ENCODE data around the gene BMP5. TPM values are rescaled to one million over a fixed set of nuclear protein-coding genes. Genes with fewer than 3 reads are reported as not detected.

Gene BMP5
- total and polyA plus RNA-seq, 10 of the 15 experiments (the other 5 are each of a cell fraction or from before 2014, with no cell fraction given): not detected

DNA sequence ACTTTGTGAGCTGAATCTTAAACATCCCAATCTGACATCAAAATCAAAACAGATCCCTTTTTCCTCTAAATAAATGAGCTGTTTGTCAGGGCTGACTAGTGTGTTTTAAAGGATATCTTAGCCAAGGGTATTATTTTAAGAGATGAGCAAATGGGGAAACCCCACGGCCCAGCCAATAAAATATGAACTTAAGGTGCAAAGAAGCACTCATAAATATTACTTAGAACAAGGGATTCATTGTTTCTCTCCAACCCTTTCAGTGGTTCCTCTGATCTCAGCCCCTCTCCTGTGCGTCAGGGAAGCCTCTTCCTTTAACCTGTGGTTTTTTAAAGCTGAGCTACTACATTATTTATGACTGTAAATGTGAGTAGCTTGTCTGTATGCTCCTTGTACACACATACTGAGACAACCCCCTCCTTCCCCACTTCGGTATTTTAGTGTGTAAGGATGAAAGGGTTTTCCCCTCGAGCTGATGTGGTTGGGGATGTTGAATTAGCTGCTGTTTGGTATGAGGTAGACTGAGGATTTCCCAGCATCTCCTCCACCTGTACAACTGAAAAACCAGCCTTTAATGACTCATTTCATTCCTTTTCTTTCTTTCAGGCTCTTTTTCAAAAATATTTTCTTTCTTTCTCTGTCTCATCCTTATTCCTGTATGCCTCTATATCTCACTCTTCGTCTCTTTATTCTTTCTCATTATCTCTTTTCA, 6.5 kb downstream of the BMP5 start (continued):
- TF ChIP-seq, protein P1, sequence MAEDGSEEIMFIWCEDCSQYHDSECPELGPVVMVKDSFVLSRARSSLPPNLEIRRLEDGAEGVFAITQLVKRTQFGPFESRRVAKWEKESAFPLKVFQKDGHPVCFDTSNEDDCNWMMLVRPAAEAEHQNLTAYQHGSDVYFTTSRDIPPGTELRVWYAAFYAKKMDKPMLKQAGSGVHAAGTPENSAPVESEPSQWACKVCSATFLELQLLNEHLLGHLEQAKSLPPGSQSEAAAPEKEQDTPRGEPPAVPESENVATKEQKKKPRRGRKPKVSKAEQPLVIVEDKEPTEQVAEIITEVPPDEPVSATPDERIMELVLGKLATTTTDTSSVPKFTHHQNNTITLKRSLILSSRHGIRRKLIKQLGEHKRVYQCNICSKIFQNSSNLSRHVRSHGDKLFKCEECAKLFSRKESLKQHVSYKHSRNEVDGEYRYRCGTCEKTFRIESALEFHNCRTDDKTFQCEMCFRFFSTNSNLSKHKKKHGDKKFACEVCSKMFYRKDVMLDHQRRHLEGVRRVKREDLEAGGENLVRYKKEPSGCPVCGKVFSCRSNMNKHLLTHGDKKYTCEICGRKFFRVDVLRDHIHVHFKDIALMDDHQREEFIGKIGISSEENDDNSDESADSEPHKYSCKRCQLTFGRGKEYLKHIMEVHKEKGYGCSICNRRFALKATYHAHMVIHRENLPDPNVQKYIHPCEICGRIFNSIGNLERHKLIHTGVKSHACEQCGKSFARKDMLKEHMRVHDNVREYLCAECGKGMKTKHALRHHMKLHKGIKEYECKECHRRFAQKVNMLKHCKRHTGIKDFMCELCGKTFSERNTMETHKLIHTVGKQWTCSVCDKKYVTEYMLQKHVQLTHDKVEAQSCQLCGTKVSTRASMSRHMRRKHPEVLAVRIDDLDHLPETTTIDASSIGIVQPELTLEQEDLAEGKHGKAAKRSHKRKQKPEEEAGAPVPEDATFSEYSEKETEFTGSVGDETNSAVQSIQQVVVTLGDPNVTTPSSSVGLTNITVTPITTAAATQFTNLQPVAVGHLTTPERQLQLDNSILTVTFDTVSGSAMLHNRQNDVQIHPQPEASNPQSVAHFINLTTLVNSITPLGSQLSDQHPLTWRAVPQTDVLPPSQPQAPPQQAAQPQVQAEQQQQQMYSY (CRISPR knock-in tag; IDR thresholded peaks at IDR 0.05): no peak
- no peak for TF ChIP-seq NFYB (IDR thresholded peaks at IDR 0.05; ENCODE audit: insufficient read depth, low read depth, low read length)
- peak; percentile 32; the same call in 1 of the 2 replicates for TF ChIP-seq SPI1 (IDR thresholded peaks at IDR 0.05; ENCODE audit: borderline replicate concordance, insufficient read depth, low read depth, low read length)
- peak; percentile 89 for TF ChIP-seq BMI1 (IDR thresholded peaks at IDR 0.05; ENCODE audit: borderline replicate concordance)
- no peak for TF ChIP-seq RB1 (IDR thresholded peaks at IDR 0.05; ENCODE audit: borderline replicate concordance)
- TF ChIP-seq, protein P2, sequence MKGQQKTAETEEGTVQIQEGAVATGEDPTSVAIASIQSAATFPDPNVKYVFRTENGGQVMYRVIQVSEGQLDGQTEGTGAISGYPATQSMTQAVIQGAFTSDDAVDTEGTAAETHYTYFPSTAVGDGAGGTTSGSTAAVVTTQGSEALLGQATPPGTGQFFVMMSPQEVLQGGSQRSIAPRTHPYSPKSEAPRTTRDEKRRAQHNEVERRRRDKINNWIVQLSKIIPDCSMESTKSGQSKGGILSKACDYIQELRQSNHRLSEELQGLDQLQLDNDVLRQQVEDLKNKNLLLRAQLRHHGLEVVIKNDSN (IDR thresholded peaks at IDR 0.05; ENCODE audit: borderline replicate concordance, extremely low read length, insufficient read depth, low read depth, low read length): no peak
- TF ChIP-seq, protein P3, sequence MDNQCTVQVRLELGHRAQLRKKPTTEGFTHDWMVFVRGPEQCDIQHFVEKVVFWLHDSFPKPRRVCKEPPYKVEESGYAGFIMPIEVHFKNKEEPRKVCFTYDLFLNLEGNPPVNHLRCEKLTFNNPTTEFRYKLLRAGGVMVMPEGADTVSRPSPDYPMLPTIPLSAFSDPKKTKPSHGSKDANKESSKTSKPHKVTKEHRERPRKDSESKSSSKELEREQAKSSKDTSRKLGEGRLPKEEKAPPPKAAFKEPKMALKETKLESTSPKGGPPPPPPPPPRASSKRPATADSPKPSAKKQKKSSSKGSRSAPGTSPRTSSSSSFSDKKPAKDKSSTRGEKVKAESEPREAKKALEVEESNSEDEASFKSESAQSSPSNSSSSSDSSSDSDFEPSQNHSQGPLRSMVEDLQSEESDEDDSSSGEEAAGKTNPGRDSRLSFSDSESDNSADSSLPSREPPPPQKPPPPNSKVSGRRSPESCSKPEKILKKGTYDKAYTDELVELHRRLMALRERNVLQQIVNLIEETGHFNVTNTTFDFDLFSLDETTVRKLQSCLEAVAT (IDR thresholded peaks at IDR 0.05): peak; percentile 56; the same call in 1 of the 2 replicates
- TF ChIP-seq, protein P4, sequence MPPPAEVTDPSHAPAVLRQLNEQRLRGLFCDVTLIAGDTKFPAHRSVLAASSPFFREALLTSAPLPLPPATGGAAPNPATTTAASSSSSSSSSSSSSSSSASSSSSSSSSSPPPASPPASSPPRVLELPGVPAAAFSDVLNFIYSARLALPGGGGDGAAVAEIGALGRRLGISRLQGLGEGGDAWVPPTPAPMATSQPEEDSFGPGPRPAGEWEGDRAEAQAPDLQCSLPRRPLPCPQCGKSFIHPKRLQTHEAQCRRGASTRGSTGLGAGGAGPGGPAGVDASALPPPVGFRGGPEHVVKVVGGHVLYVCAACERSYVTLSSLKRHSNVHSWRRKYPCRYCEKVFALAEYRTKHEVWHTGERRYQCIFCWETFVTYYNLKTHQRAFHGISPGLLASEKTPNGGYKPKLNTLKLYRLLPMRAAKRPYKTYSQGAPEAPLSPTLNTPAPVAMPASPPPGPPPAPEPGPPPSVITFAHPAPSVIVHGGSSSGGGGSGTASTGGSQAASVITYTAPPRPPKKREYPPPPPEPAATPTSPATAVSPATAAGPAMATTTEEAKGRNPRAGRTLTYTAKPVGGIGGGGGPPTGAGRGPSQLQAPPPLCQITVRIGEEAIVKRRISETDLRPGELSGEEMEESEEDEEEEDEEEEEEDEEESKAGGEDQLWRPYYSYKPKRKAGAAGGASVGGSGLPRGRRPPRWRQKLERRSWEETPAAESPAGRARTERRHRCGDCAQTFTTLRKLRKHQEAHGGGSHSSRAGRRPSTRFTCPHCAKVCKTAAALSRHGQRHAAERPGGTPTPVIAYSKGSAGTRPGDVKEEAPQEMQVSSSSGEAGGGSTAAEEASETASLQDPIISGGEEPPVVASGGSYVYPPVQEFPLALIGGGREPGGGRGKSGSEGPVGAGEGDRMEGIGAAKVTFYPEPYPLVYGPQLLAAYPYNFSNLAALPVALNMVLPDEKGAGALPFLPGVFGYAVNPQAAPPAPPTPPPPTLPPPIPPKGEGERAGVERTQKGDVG (CRISPR knock-in tag; IDR thresholded peaks at IDR 0.05): no peak
- TF ChIP-seq SMC3 (IDR thresholded peaks at IDR 0.05; ENCODE audit: borderline replicate concordance, low read length): no peak
- TF ChIP-seq, protein P5, sequence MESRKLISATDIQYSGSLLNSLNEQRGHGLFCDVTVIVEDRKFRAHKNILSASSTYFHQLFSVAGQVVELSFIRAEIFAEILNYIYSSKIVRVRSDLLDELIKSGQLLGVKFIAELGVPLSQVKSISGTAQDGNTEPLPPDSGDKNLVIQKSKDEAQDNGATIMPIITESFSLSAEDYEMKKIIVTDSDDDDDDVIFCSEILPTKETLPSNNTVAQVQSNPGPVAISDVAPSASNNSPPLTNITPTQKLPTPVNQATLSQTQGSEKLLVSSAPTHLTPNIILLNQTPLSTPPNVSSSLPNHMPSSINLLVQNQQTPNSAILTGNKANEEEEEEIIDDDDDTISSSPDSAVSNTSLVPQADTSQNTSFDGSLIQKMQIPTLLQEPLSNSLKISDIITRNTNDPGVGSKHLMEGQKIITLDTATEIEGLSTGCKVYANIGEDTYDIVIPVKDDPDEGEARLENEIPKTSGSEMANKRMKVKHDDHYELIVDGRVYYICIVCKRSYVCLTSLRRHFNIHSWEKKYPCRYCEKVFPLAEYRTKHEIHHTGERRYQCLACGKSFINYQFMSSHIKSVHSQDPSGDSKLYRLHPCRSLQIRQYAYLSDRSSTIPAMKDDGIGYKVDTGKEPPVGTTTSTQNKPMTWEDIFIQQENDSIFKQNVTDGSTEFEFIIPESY (IDR thresholded peaks at IDR 0.05): no peak
- TF ChIP-seq, protein P6, sequence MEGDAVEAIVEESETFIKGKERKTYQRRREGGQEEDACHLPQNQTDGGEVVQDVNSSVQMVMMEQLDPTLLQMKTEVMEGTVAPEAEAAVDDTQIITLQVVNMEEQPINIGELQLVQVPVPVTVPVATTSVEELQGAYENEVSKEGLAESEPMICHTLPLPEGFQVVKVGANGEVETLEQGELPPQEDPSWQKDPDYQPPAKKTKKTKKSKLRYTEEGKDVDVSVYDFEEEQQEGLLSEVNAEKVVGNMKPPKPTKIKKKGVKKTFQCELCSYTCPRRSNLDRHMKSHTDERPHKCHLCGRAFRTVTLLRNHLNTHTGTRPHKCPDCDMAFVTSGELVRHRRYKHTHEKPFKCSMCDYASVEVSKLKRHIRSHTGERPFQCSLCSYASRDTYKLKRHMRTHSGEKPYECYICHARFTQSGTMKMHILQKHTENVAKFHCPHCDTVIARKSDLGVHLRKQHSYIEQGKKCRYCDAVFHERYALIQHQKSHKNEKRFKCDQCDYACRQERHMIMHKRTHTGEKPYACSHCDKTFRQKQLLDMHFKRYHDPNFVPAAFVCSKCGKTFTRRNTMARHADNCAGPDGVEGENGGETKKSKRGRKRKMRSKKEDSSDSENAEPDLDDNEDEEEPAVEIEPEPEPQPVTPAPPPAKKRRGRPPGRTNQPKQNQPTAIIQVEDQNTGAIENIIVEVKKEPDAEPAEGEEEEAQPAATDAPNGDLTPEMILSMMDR (IDR thresholded peaks at IDR 0.05 in 2 of 3, conservative IDR thresholded peaks at IDR 0.05 in 1 of 3; ENCODE audit: control insufficient read depth in 2 of 3, extremely low read depth in 1 of 3, insufficient read depth in 1 of 3, low read depth in 3 of 3, low read length in 3 of 3): no peak
- TF ChIP-seq BACH1 (IDR thresholded peaks at IDR 0.05; ENCODE audit: borderline replicate concordance): peak; percentile 76
- TF ChIP-seq NFIC (IDR thresholded peaks at IDR 0.05; ENCODE audit: low read depth, low read length): peak; percentile 99
- no peak for TF ChIP-seq FOS (IDR thresholded peaks at IDR 0.05; ENCODE audit: borderline replicate concordance, extremely low read depth, insufficient read length)

All from GM12878 (cell line).